Subcutaneous abdominal adipose tissue (tissue), 5 donors: Measurements from ENCODE around the gene SCN4B.

Experiments used
- H3K27ac ChIP-seq: one replicate; pipeline ENCODE4 v1.7.0; 2013; ENCODE audit warnings: low read depth, mild to moderate bottlenecking, inconsistent platforms, low read length, moderate library complexity
- H3K27me3 ChIP-seq, 5 donors: one replicate each; pipeline ENCODE4 v1.7.0; 2013; ENCODE audit warnings: low read length in 5 of 5, inconsistent platforms in 1 of 5; ENCODE audit not compliant: control insufficient read depth in 5 of 5, insufficient read depth in 4 of 5
- H3K36me3 ChIP-seq, 5 donors: one replicate each; pipeline ENCODE4 v1.7.0; 2013; ENCODE audit warnings: low read length in 5 of 5; ENCODE audit not compliant: control insufficient read depth in 5 of 5, insufficient read depth in 5 of 5
- H3K4me1 ChIP-seq, 5 donors: one replicate each; pipeline ENCODE4 v1.7.0; 2013; ENCODE audit warnings: low read length in 5 of 5, mild to moderate bottlenecking in 3 of 5, moderate library complexity in 1 of 5; ENCODE audit not compliant: control insufficient read depth in 5 of 5, insufficient read depth in 5 of 5
- H3K4me3 ChIP-seq, 5 donors: one replicate each; pipeline ENCODE4 v1.7.0; 2013; ENCODE audit warnings: low read length in 5 of 5, low read depth in 1 of 5
- H3K9ac ChIP-seq, 5 donors: one replicate each; pipeline ENCODE4 v1.7.0; 2013; ENCODE audit warnings: low read length in 5 of 5, mild to moderate bottlenecking in 4 of 5, moderate library complexity in 3 of 5
- H3K9me3 ChIP-seq, 5 donors: one replicate each; pipeline ENCODE4 v1.7.0; 2013; ENCODE audit warnings: low read length in 5 of 5; ENCODE audit not compliant: control insufficient read depth in 5 of 5
- donor health status: healthy.
- donor health status: healthy.
- donor health status: healthy.
- donor health status: healthy.
- donor health status: healthy.

The SCN4B gene

DNA sequence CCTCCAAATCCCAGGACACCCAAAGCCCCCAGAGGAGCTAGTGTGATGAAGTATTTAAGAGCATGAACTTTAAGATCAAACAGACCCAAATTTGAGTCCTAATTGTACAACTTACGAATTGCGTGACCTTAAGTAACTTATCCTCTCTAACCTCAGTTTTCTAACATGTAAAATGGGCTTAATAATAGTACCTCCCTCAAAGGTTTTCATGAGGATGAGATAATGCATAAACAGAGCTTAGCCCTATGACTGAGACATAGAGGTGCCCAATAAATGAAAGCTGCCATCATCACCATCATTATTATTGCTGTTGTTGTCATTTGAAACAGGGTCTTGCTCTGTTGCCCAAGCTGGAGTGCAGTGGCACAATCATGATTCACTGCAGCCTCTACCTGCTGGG, 14.6 kb upstream of the SCN4B start:
- peaks cover 0 to 10% (median 6%) of the 10 kb centered on the region in 5 donors for H3K4me1 ChIP-seq
- no peak overlapping the region for H3K4me3 ChIP-seq
- no peaks in the 10 kb centered on the region for H3K9me3 ChIP-seq
- H3K27ac ChIP-seq, result no peak overlapping the region
- H3K9ac ChIP-seq, result no peak overlapping the region
- no peaks in the 10 kb centered on the region for H3K36me3 ChIP-seq
- peaks cover 0 to 18% (median 12%) of the 10 kb centered on the region in 5 donors for H3K27me3 ChIP-seq

DNA sequence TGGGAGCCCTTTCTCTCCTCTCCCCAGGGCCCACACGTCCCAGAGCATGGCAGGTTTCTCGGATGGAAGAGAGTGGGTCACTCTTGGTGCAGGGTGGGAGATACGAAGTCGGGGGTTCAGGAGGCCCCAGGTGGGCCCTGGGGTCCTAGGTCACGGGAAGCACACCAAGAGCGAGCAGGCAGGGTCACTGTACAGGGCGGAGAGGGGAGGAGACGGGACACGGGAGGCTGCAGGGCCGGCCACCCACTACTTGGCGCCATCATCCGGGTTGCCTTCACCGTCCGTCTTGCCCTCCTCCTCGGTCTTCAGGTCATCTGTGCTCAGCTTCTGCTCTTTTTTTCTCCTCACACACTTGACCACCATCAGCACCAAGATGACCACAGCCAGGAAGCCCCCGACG, 14.0 kb upstream of the SCN4B start:
- no peak overlapping the region for H3K4me3 ChIP-seq
- no peak overlapping the region for H3K9ac ChIP-seq
- peaks cover 0 to 10% (median 4%) of the 10 kb centered on the region in 5 donors for H3K4me1 ChIP-seq
- no peaks in the 10 kb centered on the region for H3K9me3 ChIP-seq
- H3K27me3 ChIP-seq, result peaks cover 0 to 18% (median 12%) of the 10 kb centered on the region in 5 donors
- no peaks in the 10 kb centered on the region for H3K36me3 ChIP-seq
- H3K27ac ChIP-seq, result no peak overlapping the region

DNA sequence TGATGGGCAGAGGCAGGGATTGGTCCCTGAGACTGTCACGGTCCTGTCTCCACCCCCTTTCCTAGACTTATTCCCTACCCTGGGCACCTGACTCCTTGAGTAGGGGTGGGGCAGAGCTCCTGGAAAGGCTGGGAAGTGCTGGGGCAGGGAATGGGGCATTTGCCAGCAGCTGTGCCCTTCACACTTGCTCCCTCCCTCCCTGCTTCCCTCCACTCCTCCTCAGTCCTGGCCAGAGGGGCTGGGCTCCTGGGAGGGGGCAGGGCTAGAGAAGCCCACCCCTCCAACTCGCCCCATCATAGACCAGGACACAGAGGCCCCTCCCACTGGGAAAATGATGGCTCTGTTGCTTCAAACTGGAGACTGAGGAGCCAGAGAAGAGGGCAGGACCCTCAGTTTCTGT, 12.3 kb upstream of the SCN4B start:
- Histone ChIP-seq H3K36me3 (no peaks in the 10 kb centered on the region), H3K27ac (no peak overlapping the region), H3K9ac (no peak overlapping the region), H3K27me3 (peaks cover 0 to 20% (median 11%) of the 10 kb centered on the region in 5 donors), H3K4me1 (peaks cover 0 to 4% (median 0%) of the 10 kb centered on the region in 5 donors), H3K4me3 (no peak overlapping the region), H3K9me3 (no peaks in the 10 kb centered on the region)

DNA sequence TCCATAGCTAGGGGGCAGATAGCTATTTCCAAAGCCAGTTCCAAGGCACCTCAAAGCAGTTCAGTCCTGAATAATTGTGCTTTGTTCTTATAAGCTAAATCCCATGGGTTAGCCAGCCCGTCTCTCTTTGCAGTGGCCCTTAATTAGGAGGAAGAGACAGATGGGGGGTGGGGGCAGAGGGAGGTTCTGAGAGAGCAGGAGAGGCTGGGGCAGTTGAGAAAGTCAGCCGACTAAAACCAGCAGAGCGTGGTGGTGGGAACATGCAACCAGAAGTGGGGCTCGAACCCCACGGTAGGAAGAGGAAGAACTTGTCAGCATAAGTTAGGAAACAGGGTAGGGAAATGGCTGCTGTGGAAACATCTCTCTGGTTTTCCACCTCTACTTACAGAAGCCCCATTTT, 10.9 kb upstream of the SCN4B start:
- Histone ChIP-seq H3K9me3 (no peaks in the 10 kb centered on the region), H3K27ac (no peak overlapping the region), H3K4me3 (no peak overlapping the region), H3K27me3 (peaks cover 0 to 20% (median 12%) of the 10 kb centered on the region in 5 donors), H3K36me3 (no peaks in the 10 kb centered on the region), H3K9ac (no peak overlapping the region), H3K4me1 (no peaks in the 10 kb centered on the region)

DNA sequence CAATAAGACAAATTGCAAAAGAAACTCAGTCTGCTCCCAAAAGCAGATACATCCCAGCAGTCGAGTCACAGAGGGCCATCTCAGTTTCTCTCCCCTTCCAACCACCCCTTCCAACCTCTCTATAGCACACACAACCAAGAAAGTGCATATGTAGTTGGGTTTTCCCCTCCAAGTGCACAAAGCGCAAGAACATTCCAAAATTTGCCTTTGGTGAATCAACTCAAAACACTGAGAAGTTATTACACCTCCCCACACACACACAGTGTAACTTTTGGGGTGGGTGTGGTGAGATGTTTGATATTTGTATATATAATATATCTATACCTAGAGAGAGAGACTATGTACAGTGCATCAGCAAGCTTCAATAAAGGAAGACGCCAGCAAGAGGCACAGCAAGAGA, 10.2 kb upstream of the SCN4B start:
- Histone ChIP-seq H3K36me3 (no peaks in the 10 kb centered on the region), H3K9me3 (no peaks in the 10 kb centered on the region), H3K4me1 (no peaks in the 10 kb centered on the region), H3K4me3 (no peak overlapping the region), H3K27ac (no peak overlapping the region), H3K9ac (no peak overlapping the region), H3K27me3 (peaks cover 0 to 22% (median 12%) of the 10 kb centered on the region in 5 donors)

DNA sequence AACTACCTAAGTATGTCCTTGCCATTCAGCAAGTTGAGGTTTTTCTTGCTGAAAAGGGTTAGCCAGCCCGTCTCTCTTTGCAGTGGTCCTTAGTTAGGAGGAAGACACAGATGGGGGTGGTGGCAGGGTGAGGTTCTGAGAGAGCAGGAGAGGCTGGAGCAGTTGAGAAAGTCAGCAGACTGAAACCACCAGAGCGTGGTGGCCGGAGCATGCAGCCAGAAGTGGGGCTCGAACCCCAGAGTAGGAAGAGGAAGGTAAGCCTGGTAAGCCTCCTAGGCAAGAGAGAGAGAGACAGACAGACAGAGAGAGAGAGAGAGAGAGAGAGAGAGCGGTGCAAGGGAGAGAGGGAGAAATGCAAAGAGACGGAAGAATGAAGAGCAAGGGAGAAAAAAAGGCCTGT, 9.2 kb upstream of the SCN4B start:
- Histone ChIP-seq H3K27me3 (peaks cover 7 to 32% (median 21%) of the 10 kb centered on the region in 5 donors), H3K4me3 (no peak overlapping the region), H3K9ac (no peak overlapping the region), H3K36me3 (no peaks in the 10 kb centered on the region), H3K9me3 (no peaks in the 10 kb centered on the region), H3K27ac (no peak overlapping the region), H3K4me1 (no peaks in the 10 kb centered on the region)

DNA sequence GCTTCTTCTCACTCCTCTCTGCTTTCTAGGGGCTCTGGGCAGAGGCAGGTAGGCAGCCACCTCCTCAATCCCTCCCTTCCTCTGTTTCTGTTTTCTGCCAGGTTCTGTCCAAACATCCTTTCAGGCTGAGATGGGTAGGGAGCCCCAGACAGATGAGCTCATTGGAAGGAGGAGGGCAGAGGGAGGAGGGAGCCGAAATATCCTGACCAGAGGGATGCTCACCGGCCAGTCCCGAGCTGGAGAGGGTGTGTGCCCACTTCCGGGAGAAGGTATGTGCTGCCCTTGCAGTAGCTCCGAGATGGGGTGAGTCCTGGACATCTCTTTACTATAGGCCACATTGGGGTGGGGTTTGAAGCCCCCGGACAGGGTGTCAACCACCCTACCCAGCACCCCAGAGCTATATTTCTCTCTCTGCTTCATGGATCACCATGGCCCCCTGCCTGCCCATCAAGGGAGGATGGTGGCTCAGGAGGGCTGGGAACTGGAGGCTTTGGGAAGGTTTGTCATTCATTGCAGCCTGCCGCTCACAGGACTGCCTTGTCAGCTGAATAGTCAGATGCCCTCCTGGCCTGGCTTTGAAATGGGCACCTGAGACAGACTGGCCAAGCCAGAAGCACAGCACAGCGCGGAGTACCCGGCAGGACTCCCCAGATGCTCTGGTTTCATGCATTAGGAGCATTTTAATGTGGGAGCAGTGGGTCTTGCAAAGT, 4.7 kb upstream of the SCN4B start:
- Histone ChIP-seq H3K27me3 (peaks cover 33 to 62% (median 48%) of the 10 kb centered on the region in 5 donors), H3K9ac (no peak overlapping the region)

DNA sequence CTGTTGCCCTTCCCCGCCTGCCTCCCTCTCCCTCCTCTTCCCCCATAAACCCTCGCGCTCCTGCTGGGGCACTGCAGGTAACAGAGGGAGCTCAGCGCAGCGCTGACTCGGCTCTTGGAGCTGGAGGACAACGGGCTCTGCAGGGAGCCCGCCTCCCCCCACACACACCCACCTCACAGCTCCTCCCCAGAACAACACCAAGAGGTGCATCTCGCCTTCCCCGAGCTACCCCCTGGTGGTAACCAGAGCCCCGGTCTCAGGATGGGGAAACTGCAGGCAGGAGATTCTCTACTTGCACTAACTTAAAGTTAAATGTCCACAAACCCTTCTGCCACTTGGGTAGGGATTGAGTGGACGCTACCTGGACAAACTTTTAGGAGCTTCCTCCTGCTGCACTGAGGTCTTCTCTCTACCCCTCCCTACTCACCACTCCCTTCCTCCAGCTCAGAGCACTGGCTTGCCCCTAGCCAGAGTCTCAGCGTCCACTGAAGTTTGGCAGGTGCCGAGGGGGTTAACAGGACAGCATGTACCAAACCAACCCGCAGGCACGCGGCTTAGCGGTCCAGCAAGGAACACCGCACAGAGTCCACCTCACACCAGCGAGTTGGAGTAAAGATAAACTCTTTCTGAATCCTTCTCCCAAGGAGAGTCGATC, 4.0 kb upstream of the SCN4B start:
- Histone ChIP-seq H3K27me3 (peaks cover 39 to 68% (median 54%) of the 10 kb centered on the region in 5 donors), H3K36me3 (no peaks in the 10 kb centered on the region), H3K9me3 (no peaks in the 10 kb centered on the region), H3K9ac (no peak overlapping the region), H3K27ac (no peak overlapping the region), H3K4me3 (no peak overlapping the region), H3K4me1 (peaks cover 0 to 12% (median 11%) of the 10 kb centered on the region in 5 donors)

More for the DNA sequence above, 4.7 kb upstream of the SCN4B start:
- no peaks in the 10 kb centered on the region for H3K36me3 ChIP-seq
- no peaks in the 10 kb centered on the region for H3K9me3 ChIP-seq
- no peak overlapping the region for H3K27ac ChIP-seq
- no peak overlapping the region for H3K4me3 ChIP-seq
- H3K4me1 ChIP-seq, result peaks cover 0 to 10% (median 9%) of the 10 kb centered on the region in 5 donors

DNA sequence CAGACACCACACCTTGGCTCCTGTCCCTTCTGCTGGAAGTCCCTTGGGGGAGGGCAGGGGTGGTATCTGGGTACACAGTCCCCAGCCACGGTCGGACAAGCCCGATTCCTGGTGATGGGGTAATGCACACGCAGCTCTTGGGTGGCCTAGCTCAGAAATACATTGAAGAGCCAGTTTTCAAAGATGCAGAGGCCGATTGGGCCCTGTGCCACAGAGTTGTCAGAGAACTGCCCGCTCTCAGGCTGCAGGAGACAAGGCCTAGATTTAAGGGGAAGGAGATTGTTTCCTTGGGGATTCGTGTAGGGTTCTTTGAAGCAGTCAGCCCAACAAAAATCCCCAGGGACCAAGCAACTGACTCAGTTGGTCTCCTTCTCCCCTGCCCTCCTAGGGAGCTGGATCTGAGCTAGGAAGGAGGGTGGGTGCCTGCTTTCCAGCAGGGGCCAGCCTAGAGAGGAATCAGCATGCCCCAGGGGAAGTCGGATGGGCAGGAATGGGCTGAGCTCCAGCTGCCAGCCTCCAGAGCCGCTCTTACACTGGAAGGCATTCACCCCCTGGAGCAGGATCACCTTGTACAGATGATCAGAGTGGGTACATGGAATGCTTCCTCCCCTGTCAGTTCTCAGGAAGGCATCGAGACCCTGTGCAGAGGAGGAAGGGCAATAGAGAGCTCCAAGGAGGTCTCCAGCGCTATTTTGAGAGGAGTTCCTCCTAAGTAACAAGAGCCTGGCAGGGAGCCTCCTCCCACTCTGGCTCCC, 3.3 kb upstream of the SCN4B start:
- peaks cover 40 to 75% (median 60%) of the 10 kb centered on the region in 5 donors for H3K27me3 ChIP-seq
- no peak overlapping the region for H3K9ac ChIP-seq
- H3K4me1 ChIP-seq, result peaks cover 0 to 12% (median 12%) of the 10 kb centered on the region in 5 donors
- H3K9me3 ChIP-seq, result no peaks in the 10 kb centered on the region
- no peaks in the 10 kb centered on the region for H3K36me3 ChIP-seq
- H3K27ac ChIP-seq, result no peak overlapping the region
- H3K4me3 ChIP-seq, result no peak overlapping the region

DNA sequence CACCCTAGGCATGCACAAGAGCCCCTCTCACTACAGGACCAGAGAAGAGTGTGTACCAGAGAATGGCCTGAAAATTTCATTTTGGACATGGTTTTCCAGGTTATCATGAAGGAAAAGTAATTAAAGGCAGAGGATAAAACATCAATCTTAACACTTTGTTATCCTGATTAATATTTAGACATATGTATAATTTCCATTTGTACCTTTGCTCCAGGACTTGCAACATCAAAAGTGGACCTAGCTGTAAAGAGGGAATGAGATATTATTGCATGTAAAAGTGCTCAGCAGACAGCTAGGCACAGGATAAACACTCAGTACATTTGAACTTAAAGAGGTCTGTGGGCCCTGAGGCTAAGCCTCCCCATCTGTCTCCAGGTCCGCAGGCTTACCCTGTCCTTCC, 2.0 kb upstream of the SCN4B start:
- no peaks in the 10 kb centered on the region for H3K9me3 ChIP-seq
- H3K9ac ChIP-seq, result no peak overlapping the region
- H3K27me3 ChIP-seq, result peaks cover 40 to 77% (median 64%) of the 10 kb centered on the region in 5 donors
- H3K27ac ChIP-seq, result no peak overlapping the region
- no peaks in the 10 kb centered on the region for H3K36me3 ChIP-seq
- no peak overlapping the region for H3K4me3 ChIP-seq
- H3K4me1 ChIP-seq, result peaks cover 0 to 13% (median 12%) of the 10 kb centered on the region in 5 donors
